K562 (cell line): Measurements from ENCODE around the gene E2F1. TPM values are rescaled to one million over a fixed set of nuclear protein-coding genes. Genes with fewer than 3 reads are reported as not detected.

Experiments
- ATAC-seq: fragments of 200-7000 bp; cut with Tn5 transposase; 3 replicates; pipeline ENCODE4 v1.9.1; 2020; ENCODE audit warnings: moderate library complexity
- BruUV-seq: library from RNA; stranded (reverse); fragments of 400-500 nt; replicated peaks from 2 replicates; lab custom pipeline; 2021; lab: Mats Ljungman, UMichigan
- CTCF ChIA-PET: fragments of 300-600 bp; formaldehyde crosslinking; extraction: SDS; loops from one replicate; lab custom pipeline; 2021; ENCODE audit warnings: low intra/inter-chr PET ratio; lab: Yijun Ruan, JAX
- POLR2A ChIA-PET: fragments of 300-600, 350-650 bp; sonication (Branson Sonifier 250); formaldehyde crosslinking; extraction: SDS; loops from one replicate; lab custom pipeline; 2021; ENCODE audit warnings: antibody characterized with exemption, inconsistent platforms; lab: Yijun Ruan, JAX
- DNase-seq, 4 experiments: peaks; one replicate each; pipeline versions ENCODE4 v3.0.0 to v3.0.0-alpha.2; 2011 to 2018; ENCODE audit warnings: low spot score in 3 of 4, mixed read lengths in 3 of 4; ENCODE audit errors: extremely low read depth in 1 of 4
- FAIRE-seq: peaks from 2 replicates; lab custom pipeline; 2011; peaks lifted over from hg19 to GRCh38; lab: Jason Lieb, UNC
- H2AFZ ChIP-seq: 2 replicates; pipeline ENCODE4 v1.6.0; 2011; ENCODE audit warnings: low read depth, low read length, control low read depth, inconsistent platforms
- H3K27ac ChIP-seq: fragments of 200-600 bp; 3 replicates; pipeline ENCODE4 v1.8.0; 2011; ENCODE audit warnings: low read depth, mild to moderate bottlenecking, control low read depth, inconsistent platforms, low read length, moderate library complexity, mixed read lengths; ENCODE audit errors: extremely low read depth
- H3K27me3 ChIP-seq, 2 experiments: fragments of 300-600 bp in 1 of 2; 2 replicates in 1 of 2; 3 replicates in 1 of 2; pipeline versions ENCODE4 v1.6.0 to v1.8.0; 2011; ENCODE audit warnings: inconsistent platforms in 2 of 2, low read length in 2 of 2, mild to moderate bottlenecking in 1 of 2, mixed read lengths in 1 of 2, moderate library complexity in 1 of 2; ENCODE audit not compliant: control insufficient read depth in 2 of 2, insufficient read depth in 2 of 2
- H3K36me3 ChIP-seq: fragments of 300-600 bp; 3 replicates; pipeline ENCODE4 v1.8.0; 2011; ENCODE audit warnings: mild to moderate bottlenecking, low read length, inconsistent platforms; ENCODE audit not compliant: control insufficient read depth, insufficient read depth
- H3K4me1 ChIP-seq, 2 experiments: fragments of 200-600 bp in 1 of 2; replicated peaks in 1 of 2; 2 replicates in 1 of 2; 3 replicates in 1 of 2; pipeline versions ENCODE4 v1.5.1 to v1.8.0; 2011; ENCODE audit warnings: inconsistent platforms in 2 of 2, low read length in 2 of 2, mild to moderate bottlenecking in 1 of 2, mixed read lengths in 1 of 2, moderate library complexity in 1 of 2; ENCODE audit not compliant: control insufficient read depth in 2 of 2, insufficient read depth in 2 of 2
- H3K4me2 ChIP-seq: 2 replicates; pipeline ENCODE4 v1.6.1; 2011; ENCODE audit warnings: low read length, control low read depth, inconsistent platforms, mixed read lengths; ENCODE audit not compliant: insufficient read depth
- H3K4me3 ChIP-seq: fragments of 200-600 bp; sonication (generic), shearing (Covaris generic); 2 replicates; pipeline ENCODE4 v1.5.1; 2016; ENCODE audit warnings: control low read depth, inconsistent platforms
- H3K79me2 ChIP-seq: fragments of 200-600 bp; 3 replicates; pipeline ENCODE4 v1.8.0; 2011; ENCODE audit warnings: low read length, inconsistent platforms; ENCODE audit not compliant: control insufficient read depth, insufficient read depth
- H3K9ac ChIP-seq, 2 experiments: 2 replicates each; pipeline versions ENCODE4 v1.6.0 to v1.6.1; 2011; ENCODE audit warnings: low read depth in 2 of 2, low read length in 2 of 2, control low read depth in 1 of 2, inconsistent platforms in 1 of 2, mild to moderate bottlenecking in 1 of 2, mixed read lengths in 1 of 2; ENCODE audit not compliant: insufficient read depth in 1 of 2
- H3K9me1 ChIP-seq: one replicate; pipeline ENCODE4 v1.6.0; 2011; ENCODE audit warnings: inconsistent platforms, mild to moderate bottlenecking, low read length, moderate library complexity; ENCODE audit not compliant: control insufficient read depth, insufficient read depth
- H3K9me3 ChIP-seq: replicated peaks from 2 replicates; pipeline ENCODE4 v1.5.1; 2011; ENCODE audit warnings: low read depth, low read length, inconsistent platforms; ENCODE audit not compliant: control insufficient read depth, insufficient read depth
- H4K20me1 ChIP-seq: replicated peaks from 2 replicates; pipeline ENCODE4 v1.6.1; 2011; ENCODE audit warnings: low read length, inconsistent platforms, mixed read lengths; ENCODE audit not compliant: control insufficient read depth, insufficient read depth
- HINFP ChIP-seq: fragments of 450-650 bp; conservative IDR thresholded peaks from 2 replicates; pipeline ENCODE4 v1.6.1; 2016; ENCODE audit warnings: missing genetic modification characterization, low read depth, mild to moderate bottlenecking, control low read depth, missing compliant biosample characterization
- PRDM10 ChIP-seq: fragments of 450-650 bp; IDR thresholded peaks from 2 replicates; pipeline ENCODE4 v1.6.1; 2018; ENCODE audit not compliant: partially characterized antibody
- WGBS: fragments of 100-300 bp; shearing (Covaris generic); methylation state at CpG from one replicate; pipeline ENCODE4 v1.1.6; 2016; ENCODE audit warnings: low coverage, mixed read lengths; ENCODE audit not compliant: insufficient coverage; ENCODE audit errors: missing lambda C conversion rate; 5-methylcytosine and 5-hydroxymethylcytosine counted together
- in situ Hi-C: fragments of 300-500 bp; cut with MboI; formaldehyde crosslinking; loops from 4 replicates; pipeline ENCODE4 v1.15.0; 2018; ENCODE audit warnings: inconsistent platforms, mixed read lengths
- intact Hi-C: fragments of 100-400 bp; cut with micrococcal nuclease; formaldehyde crosslinking; loops from 2 replicates; pipeline ENCODE4 v1.14.2; 2022
- polyA plus RNA-seq, 8 experiments: library from polyadenylated mRNA; depleted of rRNA in 4 of 8; stranded (reverse) in 5 of 8; unstranded in 3 of 8; fragments of >200 nt; fragmentation: Nextera tagmentation in 2 of 8; fragmentation: Illumina TruSeq in 1 of 8; extraction: Ambion mirVana in 2 of 8; extraction: Trizol in 1 of 8; gene quantifications; 2 replicates each; pipeline versions ENCODE4 v1.2.1 to v1.2.3, GENCODE V29; 2011 to 2014; ENCODE audit warnings: inconsistent platforms in 1 of 8, missing spikeins in 1 of 8
- total RNA-seq, 7 experiments: library from RNA; depleted of rRNA in 6 of 7; stranded (reverse); fragments of >200 nt in 6 of 7; fragmentation: Illumina TruSeq in 2 of 7; extraction: Trizol in 2 of 7; gene quantifications; 2 replicates each; pipeline versions ENCODE4 v1.2.1 to v1.2.3, GENCODE V29; 2011 to 2021; ENCODE audit warnings: low replicate concordance in 1 of 7

E2F1 gene
- total and polyA plus RNA-seq, 9 of the 15 experiments (the other 6 are each of a cell fraction or from before 2014, with no cell fraction given): 0.14 to 30.6 (median 13.1) TPM

GRCh38 chr20:33672426-33673113 lies 13.6 kb downstream of the E2F1 start (continued):
- TF ChIP-seq HINFP (tag): no peak

DNA sequence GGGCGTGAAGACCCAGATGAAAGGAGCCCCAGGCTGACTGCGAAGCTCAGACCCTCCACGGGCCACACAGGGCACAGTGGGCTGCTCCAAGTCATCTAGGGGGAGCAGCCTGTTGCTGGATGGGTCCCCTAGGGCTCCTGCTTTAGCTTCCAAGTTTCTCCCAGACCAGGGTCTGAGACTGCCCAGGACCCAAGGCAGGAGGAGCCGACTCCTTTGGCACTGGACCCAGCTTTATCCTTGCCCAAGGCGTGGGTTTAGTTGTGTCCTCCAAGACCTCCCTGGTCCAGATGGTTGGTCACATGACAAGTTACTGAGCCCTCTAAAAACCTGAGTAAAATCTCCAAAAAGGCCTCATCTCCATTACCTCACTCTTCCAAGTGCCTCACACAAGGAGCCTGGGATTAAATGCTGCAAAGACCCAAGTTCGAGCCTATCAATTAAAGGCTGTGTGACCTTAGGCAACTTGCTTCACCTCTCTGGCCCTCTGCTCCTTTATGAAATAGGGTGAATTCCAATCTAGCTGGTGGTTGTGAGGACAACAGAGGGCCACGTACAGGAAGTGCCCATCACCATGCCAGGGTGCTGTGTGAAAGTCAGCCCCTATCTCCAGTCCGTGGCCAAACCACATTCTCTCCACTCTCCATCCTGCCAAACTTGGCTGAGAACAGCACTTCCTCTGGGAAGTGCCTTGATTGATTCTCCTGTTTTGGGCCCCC lies 14.5 kb downstream of the E2F1 start:
- ATAC-seq: no peak
- DNase-seq: no peak
- in situ Hi-C loops (no loop called here), intact Hi-C loops (no loop called here)
- Histone ChIP-seq H4K20me1 (peaks cover 7% of the 10 kb centered on the region; the same call in 1 of the 2 replicates), H2AFZ (no peak overlapping the region), H3K27ac (no peak overlapping the region), H3K4me3 (peak overlapping the region; percentile 86; the same call in 1 of the 2 replicates), H3K4me2 (no peak overlapping the region), H3K36me3 (peaks cover 63% of the 10 kb centered on the region), H3K4me1 (peaks cover 17 to 61% of the 10 kb centered on the region in 2 experiments), H3K79me2 (peaks cover 34% of the 10 kb centered on the region), H3K9me1 (peaks cover 5% of the 10 kb centered on the region), H3K9ac (peak overlapping the region in 1 of 2 experiments; percentile 99; a peak in 1 of 4 replicates), H3K27me3 (no peaks in the 10 kb centered on the region), H3K9me3 (no peaks in the 10 kb centered on the region)
- peak; percentile 11 for FAIRE-seq
- ChIA-PET POLR2A (interaction anchor here (0.6 to 1.9 kb wide), 5 partner anchors 8 to 219 kb away, joined by 3 to 25 read pairs (median 3); no protein-coding TSS in a partner anchor), CTCF (no interaction called here)
- WGBS: 86% methylated on average over 8 of the region's 8 CpGs
- TSS peak; percentile 48 for BruUV-seq
- TF ChIP-seq PRDM10: peak; percentile 25
